HL-60 (cell line): ENCODE measurements around the gene PHRF1.

Source experiments
- DNase-seq, 2 experiments: peaks; one replicate each; pipeline ENCODE4 v3.0.0-alpha.2; 2010 to 2020; ENCODE audit warnings: low read depth in 1 of 2, low spot score in 1 of 2
- H3K27ac ChIP-seq: fragments of 250-450 bp; sonication (Bioruptor Pico); replicated peaks from 2 replicates; pipeline ENCODE4 v1.5.1; 2020; ENCODE audit warnings: mild to moderate bottlenecking, moderate library complexity
- H3K27me3 ChIP-seq: fragments of 250-450 bp; sonication (Bioruptor Pico); 2 replicates; pipeline ENCODE4 v1.5.1; 2021; ENCODE audit warnings: mild to moderate bottlenecking, moderate library complexity; ENCODE audit not compliant: insufficient read depth, poor library complexity, severe bottlenecking
- H3K4me3 ChIP-seq: replicated peaks from 2 replicates; pipeline ENCODE4 v1.5.1; 2011; ENCODE audit warnings: mild to moderate bottlenecking, control low read depth, low read length; ENCODE audit not compliant: insufficient read depth
- GABPA ChIP-seq: IDR thresholded peaks from 2 replicates; pipeline ENCODE4 v1.6.1; 2012; ENCODE audit warnings: low read depth
- POLR2AphosphoS5 ChIP-seq: IDR thresholded peaks from 2 replicates; pipeline ENCODE4 v1.6.1; 2012; ENCODE audit warnings: low read depth
- SPI1 ChIP-seq: IDR thresholded peaks from 2 replicates; pipeline ENCODE4 v1.6.1; 2012; ENCODE audit warnings: low read depth, mild to moderate bottlenecking, borderline replicate concordance
- TF ChIP-seq, protein P1 (sequence below): IDR thresholded peaks from 2 replicates; pipeline ENCODE4 v1.6.1; 2012; ENCODE audit warnings: low read depth; ENCODE audit not compliant: insufficient replicate concordance
- TF ChIP-seq, protein P2 (sequence below): IDR thresholded peaks from one replicate; pipeline ENCODE4 v1.5.1; 2011; ENCODE audit warnings: low read length, control low read depth, inconsistent platforms; ENCODE audit not compliant: insufficient read depth

The PHRF1 gene

DNA sequence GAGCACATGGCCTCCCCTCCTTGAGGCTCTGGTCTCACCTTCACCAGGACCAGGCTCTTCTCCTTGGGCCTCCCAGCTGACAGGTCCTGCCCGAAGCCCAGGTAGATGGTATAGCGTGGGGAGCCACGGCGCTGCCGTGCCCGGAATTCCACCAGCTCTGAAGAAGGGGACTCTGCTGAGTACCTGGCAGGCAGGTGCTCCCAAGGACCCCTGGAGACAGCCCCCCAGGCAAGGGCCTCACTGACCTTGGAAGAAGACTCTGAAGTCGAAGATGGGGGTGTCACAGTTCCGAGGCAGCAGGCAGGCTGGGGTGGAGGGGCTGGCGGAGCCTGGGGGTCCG, 36.7 kb downstream of the PHRF1 start:
- no peak for DNase-seq
- Histone ChIP-seq H3K27me3 (no peaks in the 10 kb centered on the region), H3K27ac (no peak overlapping the region), H3K4me3 (no peak overlapping the region)
- TF ChIP-seq, protein P1, sequence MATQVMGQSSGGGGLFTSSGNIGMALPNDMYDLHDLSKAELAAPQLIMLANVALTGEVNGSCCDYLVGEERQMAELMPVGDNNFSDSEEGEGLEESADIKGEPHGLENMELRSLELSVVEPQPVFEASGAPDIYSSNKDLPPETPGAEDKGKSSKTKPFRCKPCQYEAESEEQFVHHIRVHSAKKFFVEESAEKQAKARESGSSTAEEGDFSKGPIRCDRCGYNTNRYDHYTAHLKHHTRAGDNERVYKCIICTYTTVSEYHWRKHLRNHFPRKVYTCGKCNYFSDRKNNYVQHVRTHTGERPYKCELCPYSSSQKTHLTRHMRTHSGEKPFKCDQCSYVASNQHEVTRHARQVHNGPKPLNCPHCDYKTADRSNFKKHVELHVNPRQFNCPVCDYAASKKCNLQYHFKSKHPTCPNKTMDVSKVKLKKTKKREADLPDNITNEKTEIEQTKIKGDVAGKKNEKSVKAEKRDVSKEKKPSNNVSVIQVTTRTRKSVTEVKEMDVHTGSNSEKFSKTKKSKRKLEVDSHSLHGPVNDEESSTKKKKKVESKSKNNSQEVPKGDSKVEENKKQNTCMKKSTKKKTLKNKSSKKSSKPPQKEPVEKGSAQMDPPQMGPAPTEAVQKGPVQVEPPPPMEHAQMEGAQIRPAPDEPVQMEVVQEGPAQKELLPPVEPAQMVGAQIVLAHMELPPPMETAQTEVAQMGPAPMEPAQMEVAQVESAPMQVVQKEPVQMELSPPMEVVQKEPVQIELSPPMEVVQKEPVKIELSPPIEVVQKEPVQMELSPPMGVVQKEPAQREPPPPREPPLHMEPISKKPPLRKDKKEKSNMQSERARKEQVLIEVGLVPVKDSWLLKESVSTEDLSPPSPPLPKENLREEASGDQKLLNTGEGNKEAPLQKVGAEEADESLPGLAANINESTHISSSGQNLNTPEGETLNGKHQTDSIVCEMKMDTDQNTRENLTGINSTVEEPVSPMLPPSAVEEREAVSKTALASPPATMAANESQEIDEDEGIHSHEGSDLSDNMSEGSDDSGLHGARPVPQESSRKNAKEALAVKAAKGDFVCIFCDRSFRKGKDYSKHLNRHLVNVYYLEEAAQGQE = no peak
- TF ChIP-seq, protein P2, sequence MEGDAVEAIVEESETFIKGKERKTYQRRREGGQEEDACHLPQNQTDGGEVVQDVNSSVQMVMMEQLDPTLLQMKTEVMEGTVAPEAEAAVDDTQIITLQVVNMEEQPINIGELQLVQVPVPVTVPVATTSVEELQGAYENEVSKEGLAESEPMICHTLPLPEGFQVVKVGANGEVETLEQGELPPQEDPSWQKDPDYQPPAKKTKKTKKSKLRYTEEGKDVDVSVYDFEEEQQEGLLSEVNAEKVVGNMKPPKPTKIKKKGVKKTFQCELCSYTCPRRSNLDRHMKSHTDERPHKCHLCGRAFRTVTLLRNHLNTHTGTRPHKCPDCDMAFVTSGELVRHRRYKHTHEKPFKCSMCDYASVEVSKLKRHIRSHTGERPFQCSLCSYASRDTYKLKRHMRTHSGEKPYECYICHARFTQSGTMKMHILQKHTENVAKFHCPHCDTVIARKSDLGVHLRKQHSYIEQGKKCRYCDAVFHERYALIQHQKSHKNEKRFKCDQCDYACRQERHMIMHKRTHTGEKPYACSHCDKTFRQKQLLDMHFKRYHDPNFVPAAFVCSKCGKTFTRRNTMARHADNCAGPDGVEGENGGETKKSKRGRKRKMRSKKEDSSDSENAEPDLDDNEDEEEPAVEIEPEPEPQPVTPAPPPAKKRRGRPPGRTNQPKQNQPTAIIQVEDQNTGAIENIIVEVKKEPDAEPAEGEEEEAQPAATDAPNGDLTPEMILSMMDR = no peak
- TF ChIP-seq GABPA (no peak), SPI1 (no peak), POLR2AphosphoS5 (no peak)

DNA sequence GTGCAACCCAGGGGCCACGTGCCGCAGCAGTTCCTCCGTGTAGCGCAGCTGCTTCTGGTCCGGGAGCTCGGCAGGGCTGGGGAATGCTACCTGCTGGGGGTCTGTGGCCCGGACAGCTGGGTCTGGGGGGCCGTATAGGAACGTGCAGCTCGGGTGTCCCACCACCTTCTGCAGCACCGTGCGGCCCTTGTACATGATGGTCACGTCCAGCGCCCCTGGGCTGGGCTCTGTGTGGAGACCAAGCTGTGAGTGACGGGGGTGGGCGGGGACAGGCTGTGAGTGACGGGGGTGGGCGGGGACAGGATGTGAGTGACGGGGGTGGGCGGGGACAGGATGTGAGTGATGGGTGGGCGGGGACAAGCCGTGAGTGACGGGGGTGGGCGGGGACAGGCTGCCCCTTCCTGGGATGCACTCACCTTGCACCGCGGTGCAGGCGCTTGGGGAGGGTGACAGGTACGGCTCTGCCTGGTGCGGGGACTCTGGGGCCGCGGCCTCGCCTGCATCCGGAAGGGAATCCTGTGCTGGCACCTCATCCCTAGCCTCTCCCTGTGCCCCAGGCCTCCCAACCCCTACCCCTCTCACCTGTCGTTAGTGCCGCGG, 37.2 kb downstream of the PHRF1 start:
- Histone ChIP-seq H3K4me3 (no peak overlapping the region), H3K27me3 (no peaks in the 10 kb centered on the region), H3K27ac (no peak overlapping the region)
- TF ChIP-seq GABPA = no peak
- TF ChIP-seq, protein P1 = no peak
- TF ChIP-seq, protein P2 = no peak
- TF ChIP-seq SPI1 = no peak
- TF ChIP-seq POLR2AphosphoS5 = no peak
- peak in 1 of 2 experiments; percentile 34 for DNase-seq

DNA sequence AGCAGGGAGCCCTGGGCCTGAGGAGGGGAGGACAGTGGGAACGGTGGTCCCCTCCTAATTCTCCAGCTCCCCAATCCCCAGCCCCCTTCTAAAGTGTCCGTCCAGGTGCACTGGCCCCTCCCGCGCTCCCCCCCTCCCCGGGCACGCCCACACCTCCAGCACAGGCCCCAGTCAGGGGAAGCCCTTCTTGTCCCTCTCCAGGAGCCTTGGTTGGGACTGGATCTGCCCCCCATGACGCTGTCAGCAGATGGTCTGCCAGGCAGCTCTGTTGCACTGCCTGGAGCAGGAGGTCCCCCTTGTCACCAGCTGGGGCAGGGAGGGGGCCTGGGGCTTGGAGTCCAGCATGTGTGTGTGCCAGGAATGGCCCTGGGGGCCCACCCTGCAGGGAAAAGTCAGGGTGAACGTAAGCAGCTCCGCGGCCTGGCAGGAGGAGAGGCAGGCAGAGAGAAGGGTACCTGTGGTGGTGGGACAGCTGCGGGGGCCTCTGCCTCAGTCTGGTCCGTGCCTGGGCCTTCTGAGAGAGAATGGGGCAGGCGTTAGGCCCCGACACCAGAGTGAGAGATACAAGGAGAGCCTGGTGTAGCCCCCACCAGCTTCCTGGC, 37.9 kb downstream of the PHRF1 start:
- H3K27ac ChIP-seq = no peak overlapping the region
- TF ChIP-seq GABPA = no peak
- TF ChIP-seq, protein P2 = no peak
- TF ChIP-seq, protein P1 = no peak
- no peak for TF ChIP-seq POLR2AphosphoS5
- no peak overlapping the region for H3K4me3 ChIP-seq
- DNase-seq = no peak
- no peaks in the 10 kb centered on the region for H3K27me3 ChIP-seq
